Endodermal cell (in vitro differentiated cells): Measurements from ENCODE around the gene PLCG2. TPM values are rescaled to one million over a fixed set of nuclear protein-coding genes. Genes with fewer than 3 reads are reported as not detected.

ENCODE experiments used
- DNase-seq: peaks from one replicate; pipeline ENCODE4 v3.0.0-alpha.2; 2017
- H3K27ac ChIP-seq: 2 replicates; pipeline ENCODE4 v1.5.1; 2013; ENCODE audit warnings: mild to moderate bottlenecking, low read depth, low read length, moderate library complexity
- H3K27me3 ChIP-seq: 2 replicates; pipeline ENCODE4 v1.6.1; 2013; ENCODE audit warnings: mild to moderate bottlenecking, low read length, moderate library complexity; ENCODE audit not compliant: insufficient read depth, control insufficient read depth, poor library complexity, severe bottlenecking
- H3K36me3 ChIP-seq: 2 replicates; pipeline ENCODE4 v1.7.0; 2013; ENCODE audit warnings: mild to moderate bottlenecking, low read length, moderate library complexity; ENCODE audit not compliant: control insufficient read depth, insufficient read depth
- H3K4me1 ChIP-seq: one replicate; pipeline ENCODE4 v1.7.0; 2013; ENCODE audit warnings: low read length; ENCODE audit not compliant: control insufficient read depth, insufficient read depth
- H3K4me3 ChIP-seq: 2 replicates; pipeline ENCODE4 v1.5.1; 2013; ENCODE audit warnings: mild to moderate bottlenecking, low read length, moderate library complexity
- H3K9ac ChIP-seq: 2 replicates; pipeline ENCODE4 v1.6.1; 2013; ENCODE audit warnings: mild to moderate bottlenecking, low read length, moderate library complexity; ENCODE audit not compliant: poor library complexity, severe bottlenecking; ENCODE audit errors: extremely low read depth
- H3K9me3 ChIP-seq: 2 replicates; pipeline ENCODE4 v1.6.1; 2013; ENCODE audit warnings: mild to moderate bottlenecking, low read length, moderate library complexity; ENCODE audit not compliant: control insufficient read depth
- H3K27ac Mint-ChIP-seq: 2 replicates; pipeline ENCODE4 v1.8.0; 2020; ENCODE audit warnings: mixed read lengths
- H3K27me3 Mint-ChIP-seq: 2 replicates; pipeline ENCODE4 v1.8.0; 2021; ENCODE audit warnings: mild to moderate bottlenecking, mixed read lengths; ENCODE audit not compliant: insufficient read depth
- H3K36me3 Mint-ChIP-seq: 2 replicates; pipeline ENCODE4 v1.8.0; 2020; ENCODE audit warnings: low read depth, mixed read lengths
- H3K4me1 Mint-ChIP-seq: 2 replicates; pipeline ENCODE4 v1.8.0; 2020; ENCODE audit warnings: mixed read lengths
- H3K4me3 Mint-ChIP-seq: 2 replicates; pipeline ENCODE4 v1.8.0; 2020; ENCODE audit warnings: mild to moderate bottlenecking, moderate library complexity, mixed read lengths
- H3K9me3 Mint-ChIP-seq: 2 replicates; pipeline ENCODE4 v1.8.0; 2020; ENCODE audit warnings: mild to moderate bottlenecking, mixed read lengths
- WGBS, 2 experiments: methylation state at CpG; one replicate each; pipeline versions ENCODE4 v1.1.5 to v1.1.7; 2013; ENCODE audit warnings: missing lambda C conversion rate in 2 of 2, mixed read lengths in 1 of 2; ENCODE audit not compliant: insufficient coverage in 1 of 2, insufficient read length in 1 of 2; 5-methylcytosine and 5-hydroxymethylcytosine counted together
- total RNA-seq, 2 donors: library from RNA; stranded (reverse); fragmentation: NEBNext Ultra II Directional in 1 of 2; extraction: Animal tissue kit (Norgen Biotek cat#: 25700) in 1 of 2; gene quantifications; 2 replicates in 1 of 2; 3 replicates in 1 of 2; pipeline ENCODE4 v1.2.1, GENCODE V29; 2021
- TF ChIP-seq, protein P1 (sequence below): fragments of 200-600 bp; sonication (generic); conservative IDR thresholded peaks from 2 replicates; pipeline ENCODE4 v1.5.0; 2021; ENCODE audit warnings: antibody characterized with exemption, mild to moderate bottlenecking

Gene PLCG2
- total RNA-seq, 2 donors from 2014 or later, result 34.7 to 48.4 TPM

DNA sequence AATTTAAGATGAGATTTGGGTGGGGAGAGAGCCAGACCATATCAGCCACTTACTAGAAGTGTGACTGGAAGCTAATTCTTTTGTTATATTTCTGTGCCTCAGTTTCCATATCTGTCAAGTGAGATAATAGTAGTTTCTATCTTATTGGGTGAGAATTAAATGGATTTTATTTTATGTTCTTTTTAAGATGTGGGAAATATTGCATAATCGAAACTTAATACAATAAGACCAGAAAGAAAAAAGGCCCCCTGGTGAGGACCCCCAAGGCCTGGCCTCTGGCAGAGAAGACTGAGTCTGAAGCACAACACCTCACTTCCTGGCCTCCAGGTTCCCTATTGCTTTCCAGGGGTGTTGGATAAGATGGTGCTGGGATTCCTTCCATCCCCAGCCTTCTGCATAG, 13.7 kb downstream of the PLCG2 start:
- Histone ChIP-seq H3K4me3 (no peak overlapping the region), H3K27ac (no peak overlapping the region), H3K27me3 (no peaks in the 10 kb centered on the region), H3K36me3 (peaks cover 3% of the 10 kb centered on the region), H3K9me3 (no peaks in the 10 kb centered on the region), H3K9ac (no peak overlapping the region), H3K4me1 (peaks cover 15% of the 10 kb centered on the region)
- H3K27me3 Mint-ChIP-seq, result no peaks in the 10 kb centered on the region
- DNase-seq, result no peak
- no peak overlapping the region for H3K4me3 Mint-ChIP-seq
- TF ChIP-seq, protein P1, sequence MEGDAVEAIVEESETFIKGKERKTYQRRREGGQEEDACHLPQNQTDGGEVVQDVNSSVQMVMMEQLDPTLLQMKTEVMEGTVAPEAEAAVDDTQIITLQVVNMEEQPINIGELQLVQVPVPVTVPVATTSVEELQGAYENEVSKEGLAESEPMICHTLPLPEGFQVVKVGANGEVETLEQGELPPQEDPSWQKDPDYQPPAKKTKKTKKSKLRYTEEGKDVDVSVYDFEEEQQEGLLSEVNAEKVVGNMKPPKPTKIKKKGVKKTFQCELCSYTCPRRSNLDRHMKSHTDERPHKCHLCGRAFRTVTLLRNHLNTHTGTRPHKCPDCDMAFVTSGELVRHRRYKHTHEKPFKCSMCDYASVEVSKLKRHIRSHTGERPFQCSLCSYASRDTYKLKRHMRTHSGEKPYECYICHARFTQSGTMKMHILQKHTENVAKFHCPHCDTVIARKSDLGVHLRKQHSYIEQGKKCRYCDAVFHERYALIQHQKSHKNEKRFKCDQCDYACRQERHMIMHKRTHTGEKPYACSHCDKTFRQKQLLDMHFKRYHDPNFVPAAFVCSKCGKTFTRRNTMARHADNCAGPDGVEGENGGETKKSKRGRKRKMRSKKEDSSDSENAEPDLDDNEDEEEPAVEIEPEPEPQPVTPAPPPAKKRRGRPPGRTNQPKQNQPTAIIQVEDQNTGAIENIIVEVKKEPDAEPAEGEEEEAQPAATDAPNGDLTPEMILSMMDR, result no peak
- no peaks in the 10 kb centered on the region for H3K9me3 Mint-ChIP-seq
- WGBS, 2 experiments, result 100% methylated on average over 1 of the region's 1 CpG; no CpG with 5 or more reads in 1 of the 2 experiments
- H3K4me1 Mint-ChIP-seq, result peaks cover 23% of the 10 kb centered on the region
- H3K27ac Mint-ChIP-seq, result no peak overlapping the region
- peaks cover 6% of the 10 kb centered on the region for H3K36me3 Mint-ChIP-seq

DNA sequence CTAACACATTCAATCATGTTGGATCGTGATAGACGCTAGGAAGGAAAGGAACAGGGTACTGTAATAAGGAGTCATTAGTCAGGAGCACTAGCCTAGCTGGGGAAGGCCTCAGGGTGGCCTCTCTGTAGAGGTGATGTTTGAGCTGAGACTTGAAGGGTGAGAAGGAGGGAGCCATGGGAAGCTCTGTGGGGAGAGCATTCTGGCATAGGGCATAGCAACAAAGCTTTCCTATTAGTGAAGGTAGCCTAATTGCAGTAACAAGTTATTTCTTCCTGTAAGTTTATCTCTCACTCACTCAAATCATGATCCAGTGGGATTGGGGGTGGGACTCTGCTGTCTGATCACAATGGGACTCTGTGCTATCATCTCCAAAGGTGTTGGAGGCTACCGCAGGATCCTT, 16.1 kb downstream of the PLCG2 start:
- H3K27me3 Mint-ChIP-seq, result no peaks in the 10 kb centered on the region
- TF ChIP-seq, protein P1, result no peak
- Histone ChIP-seq H3K9ac (no peak overlapping the region), H3K4me1 (peaks cover 15% of the 10 kb centered on the region), H3K4me3 (no peak overlapping the region), H3K27me3 (no peaks in the 10 kb centered on the region), H3K9me3 (no peaks in the 10 kb centered on the region), H3K36me3 (peaks cover 3% of the 10 kb centered on the region), H3K27ac (no peak overlapping the region)
- no peaks in the 10 kb centered on the region for H3K9me3 Mint-ChIP-seq
- peaks cover under 1% of the 10 kb centered on the region for H3K36me3 Mint-ChIP-seq
- DNase-seq, result no peak
- H3K4me3 Mint-ChIP-seq, result no peak overlapping the region
- no peak overlapping the region for H3K27ac Mint-ChIP-seq
- 91 to 94% methylated on average over 3 of the region's 3 CpGs for WGBS, 2 experiments
- H3K4me1 Mint-ChIP-seq, result peaks cover 25% of the 10 kb centered on the region

DNA sequence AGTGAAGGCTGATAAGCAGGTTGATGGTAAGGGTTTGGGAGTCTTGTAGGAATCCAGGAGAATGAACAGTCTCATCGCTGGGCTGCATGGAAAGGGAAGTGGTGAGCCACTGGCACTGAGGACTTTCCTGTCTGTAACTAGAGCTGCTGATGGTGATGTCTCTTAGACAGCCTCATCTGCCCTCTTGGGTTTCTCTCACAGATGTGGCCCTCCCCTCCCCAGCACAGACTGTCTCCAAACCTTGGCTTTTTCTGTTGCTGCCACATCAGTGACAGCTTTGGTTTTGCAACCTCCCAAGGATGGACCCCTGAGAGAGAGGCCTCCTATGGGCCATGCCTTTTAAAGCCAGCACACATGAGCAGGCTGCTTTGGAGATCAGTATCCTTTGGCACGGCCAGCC, 16.9 kb downstream of the PLCG2 start:
- H3K9me3 ChIP-seq, result no peaks in the 10 kb centered on the region
- no peak overlapping the region for H3K9ac ChIP-seq
- H3K36me3 Mint-ChIP-seq, result peaks cover 2% of the 10 kb centered on the region
- DNase-seq, result no peak
- no peak overlapping the region for H3K4me3 ChIP-seq
- H3K27me3 ChIP-seq, result no peaks in the 10 kb centered on the region
- H3K4me3 Mint-ChIP-seq, result no peak overlapping the region
- peaks cover 17% of the 10 kb centered on the region for H3K4me1 Mint-ChIP-seq
- TF ChIP-seq, protein P1, result no peak
- H3K27ac ChIP-seq, result no peak overlapping the region
- H3K9me3 Mint-ChIP-seq, result peaks cover 3% of the 10 kb centered on the region
- H3K27me3 Mint-ChIP-seq, result no peaks in the 10 kb centered on the region
- WGBS, 2 experiments, result 100% methylated on average over 2 of the region's 2 CpGs; no CpG with 5 or more reads in 1 of the 2 experiments
- peaks cover 3% of the 10 kb centered on the region for H3K36me3 ChIP-seq
- H3K27ac Mint-ChIP-seq, result no peak overlapping the region
- H3K4me1 ChIP-seq, result peaks cover 10% of the 10 kb centered on the region
